GM21360 (cell line): ENCODE measurements around the gene CADM1.

Experiments used
- ATAC-seq: cut with Tn5 transposase; IDR thresholded peaks from one replicate; pipeline ENCODE4 v1.9.1; 2021; ENCODE audit warnings: mild to moderate bottlenecking, moderate library complexity; ENCODE audit not compliant: unreplicated experiment

CADM1 gene

DNA sequence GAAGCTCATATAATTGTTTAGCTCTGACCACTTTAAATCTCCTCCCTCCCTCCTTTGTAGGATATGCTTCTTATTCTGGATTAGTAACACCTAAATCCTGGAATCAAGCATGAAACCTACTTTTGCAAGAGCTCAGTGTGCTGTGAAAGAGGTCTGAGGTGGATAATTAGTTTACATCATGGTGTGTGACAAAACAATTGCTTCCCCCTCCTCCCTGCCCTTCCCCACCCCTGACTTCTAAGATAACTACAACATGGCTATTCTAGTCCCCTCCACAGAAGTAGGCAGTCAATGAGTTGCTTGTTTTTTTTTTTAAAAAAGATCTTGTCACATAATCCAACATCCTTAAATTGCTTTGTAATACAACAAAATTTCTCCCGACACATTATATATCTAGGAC, 314.0 kb downstream of the CADM1 start:
- ATAC-seq, result no peak

DNA sequence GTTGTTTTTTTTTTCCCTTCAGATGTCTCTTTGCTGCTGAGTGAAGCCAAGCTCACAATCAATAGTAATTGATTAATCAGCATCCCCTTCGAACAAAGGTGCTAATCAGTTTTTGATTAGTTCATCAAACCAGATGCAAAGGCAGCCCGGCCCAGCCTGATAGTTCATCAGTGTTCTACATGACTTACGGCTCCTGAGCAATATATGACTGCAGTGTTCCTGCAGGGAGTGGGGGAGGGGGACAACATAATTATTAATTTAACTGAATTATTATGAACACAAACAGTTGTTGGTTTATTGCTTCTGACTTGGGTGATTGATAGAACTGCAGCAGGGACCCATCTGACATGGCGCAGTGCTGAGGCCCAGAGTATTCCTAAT, 315.3 kb downstream of the CADM1 start:
- no peak for ATAC-seq

DNA sequence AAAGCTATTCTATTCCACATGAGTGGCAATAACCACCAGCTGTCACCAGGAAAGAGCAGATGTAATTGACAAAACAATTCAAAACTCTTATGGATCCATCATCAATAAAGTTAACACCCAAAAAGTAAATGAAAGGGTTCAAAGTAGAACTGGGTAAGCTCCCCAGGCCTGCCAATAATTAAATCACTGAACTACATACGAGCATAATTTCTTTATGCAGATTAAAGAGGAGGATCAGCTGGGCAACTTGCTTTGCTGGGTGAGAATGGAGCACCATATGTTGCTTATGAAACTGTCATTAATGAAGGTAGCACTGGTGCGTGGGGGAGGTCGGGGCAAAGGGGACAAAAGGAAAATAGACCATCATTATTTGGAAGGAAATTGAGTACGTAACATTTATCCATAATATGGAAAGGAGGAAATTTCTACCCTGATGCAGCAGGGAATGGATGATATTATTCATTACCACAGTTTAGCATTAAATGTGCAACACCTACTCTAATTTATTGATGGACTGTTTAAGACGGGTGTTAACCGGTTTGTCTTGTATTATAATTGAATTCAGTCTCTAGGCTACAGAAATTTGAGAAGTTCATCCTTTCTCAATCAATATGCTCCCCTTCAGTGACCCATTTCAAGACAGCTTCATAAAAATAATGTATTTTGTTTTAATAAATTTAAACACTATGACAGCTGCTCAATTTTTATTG, 315.9 kb downstream of the CADM1 start:
- ATAC-seq, result no peak

DNA sequence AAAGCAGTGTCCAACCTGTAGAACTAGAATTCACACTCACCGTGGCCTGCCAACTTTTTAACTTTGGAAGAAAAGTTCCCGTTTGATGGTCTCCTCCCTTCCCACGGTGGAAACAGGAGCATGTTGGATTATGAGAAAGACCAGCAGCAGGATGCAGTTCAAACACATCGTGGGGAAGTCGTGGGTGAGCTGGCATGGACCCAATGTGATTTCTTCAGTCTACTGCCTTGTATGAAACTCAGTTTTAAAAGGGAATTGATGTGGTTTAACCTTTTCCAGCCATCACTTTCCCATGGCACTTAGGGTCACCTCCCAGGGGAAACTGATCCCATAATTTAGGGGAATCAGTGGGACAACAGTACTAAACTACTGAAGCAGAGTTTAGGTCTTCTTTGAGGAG, 318.3 kb downstream of the CADM1 start:
- ATAC-seq, result no peak

DNA sequence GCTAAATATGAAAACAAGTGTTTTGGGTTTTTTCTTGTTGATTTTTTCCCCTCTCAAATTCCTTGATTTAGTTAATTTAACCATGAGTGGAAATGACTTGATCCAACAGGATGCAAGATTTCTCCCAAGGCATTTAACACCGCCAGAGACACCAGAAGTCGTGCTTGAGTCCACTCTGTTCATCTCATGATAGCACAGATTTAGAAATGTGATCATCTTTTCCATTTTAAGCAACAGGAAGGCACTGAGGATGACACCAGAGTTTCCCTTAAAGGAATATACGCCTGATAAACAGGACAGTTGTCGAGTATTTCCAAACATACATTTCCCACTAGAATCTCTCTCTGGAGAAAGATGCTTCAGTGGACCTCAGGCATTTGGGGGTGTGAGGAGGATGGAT, 318.7 kb downstream of the CADM1 start:
- no peak for ATAC-seq

DNA sequence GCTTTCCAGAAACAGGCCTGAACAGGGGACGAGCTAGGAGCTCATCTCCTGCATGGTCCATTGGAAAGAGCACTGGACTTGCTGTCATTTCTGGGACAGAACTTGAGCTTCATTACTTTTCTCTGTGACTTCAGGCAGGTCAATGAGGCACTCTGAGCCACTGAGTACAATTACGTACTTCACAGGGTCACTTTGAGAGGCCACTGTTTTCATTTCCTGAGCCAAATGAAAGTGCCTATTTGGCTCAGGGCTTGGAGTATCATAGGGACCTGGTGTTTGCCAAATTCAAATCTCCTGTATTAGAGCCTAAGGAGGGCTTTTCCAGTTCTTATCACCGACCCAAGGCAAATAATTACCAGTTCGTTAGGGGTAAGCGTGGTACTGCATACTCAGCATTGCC, 319.3 kb downstream of the CADM1 start:
- ATAC-seq, result no peak

DNA sequence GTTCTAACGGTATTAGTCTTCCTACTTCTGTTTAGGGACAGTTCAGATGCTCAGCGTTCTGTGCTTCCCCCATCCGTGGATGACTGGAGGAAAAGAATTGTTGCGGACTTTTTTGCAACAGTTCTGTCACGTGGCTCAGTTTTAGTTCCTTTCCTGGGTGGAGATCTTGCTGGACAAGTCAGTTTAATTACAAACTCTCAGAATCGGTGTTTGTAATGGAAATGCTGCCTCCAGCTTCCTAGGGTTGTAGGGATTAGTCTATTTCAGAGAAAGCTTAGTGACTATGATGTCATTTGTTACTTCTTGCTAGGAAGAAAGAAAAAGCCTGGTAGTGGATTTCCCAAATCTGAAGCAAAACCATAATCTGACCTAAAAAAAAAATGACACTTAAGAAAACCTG, 320.4 kb downstream of the CADM1 start:
- ATAC-seq, result no peak

DNA sequence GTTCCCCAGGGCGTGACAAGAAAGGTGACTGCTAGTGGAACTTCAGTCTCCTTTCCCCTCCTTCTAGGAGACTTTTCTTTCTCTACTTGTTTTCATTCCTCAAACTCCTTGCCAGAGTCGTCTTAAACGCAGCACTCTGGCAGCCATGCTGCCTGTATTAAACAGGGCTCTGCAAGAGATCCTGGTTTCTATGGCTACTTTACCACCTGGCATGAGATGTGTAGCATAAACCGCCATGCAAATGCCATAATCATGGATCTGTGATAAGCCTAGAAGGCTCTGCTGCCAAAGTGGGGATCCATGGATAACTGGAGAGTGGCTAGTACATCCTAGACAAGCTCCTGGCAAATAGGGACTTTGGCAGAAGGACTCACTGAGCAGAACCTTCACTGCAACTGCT, 321.1 kb downstream of the CADM1 start:
- no peak for ATAC-seq

DNA sequence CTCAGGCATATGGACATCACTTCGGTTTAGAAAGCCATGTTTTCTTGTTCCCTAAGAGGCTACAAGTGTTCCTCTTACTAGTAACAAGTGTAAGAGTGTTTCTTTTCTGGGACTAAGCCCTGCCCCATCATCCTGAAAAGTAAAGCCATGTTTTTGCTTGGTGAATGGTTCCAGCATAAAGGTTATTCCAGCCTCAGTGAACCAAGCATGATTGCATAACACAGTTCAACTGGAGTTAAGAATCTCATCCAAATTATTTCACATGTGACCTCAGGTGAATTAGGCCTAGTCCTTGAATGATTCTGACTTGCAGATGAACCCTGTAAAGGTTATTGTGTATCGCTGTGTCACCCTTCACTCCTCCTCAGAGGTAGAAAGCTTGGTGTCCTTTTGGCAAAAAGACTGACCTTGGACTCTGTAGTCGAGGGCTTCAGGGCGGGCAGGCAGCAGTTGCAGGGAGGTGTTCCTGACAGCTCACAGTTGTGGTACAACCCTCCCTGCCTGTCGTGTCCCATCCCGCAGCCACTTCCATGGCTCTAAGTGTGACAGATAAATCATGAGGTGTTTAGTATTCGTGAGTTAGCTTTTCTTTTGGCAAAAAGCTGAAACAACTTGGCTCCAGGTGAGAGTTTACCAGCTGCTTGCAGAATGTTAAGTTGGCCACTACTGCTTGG, 321.8 kb downstream of the CADM1 start:
- no peak for ATAC-seq

DNA sequence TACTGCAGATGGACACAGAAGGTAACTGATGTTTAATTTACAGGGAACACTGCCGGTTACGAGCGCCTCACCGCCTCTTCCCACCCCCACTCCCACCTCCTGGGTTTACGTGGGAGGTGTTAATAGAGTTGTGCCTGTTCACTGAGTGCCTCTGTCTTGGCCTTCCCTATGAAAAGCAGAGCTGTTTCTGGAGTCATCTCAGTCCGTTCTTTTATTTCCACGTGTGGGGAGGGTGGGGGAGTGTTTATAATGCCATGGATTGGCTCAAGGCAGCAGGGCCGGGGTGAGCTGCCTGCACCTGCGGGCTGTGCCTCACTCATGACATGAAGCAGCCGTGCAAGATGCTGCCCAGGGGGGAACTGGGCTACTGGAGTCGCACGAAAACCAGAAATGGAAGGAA, 322.7 kb downstream of the CADM1 start:
- no peak for ATAC-seq

DNA sequence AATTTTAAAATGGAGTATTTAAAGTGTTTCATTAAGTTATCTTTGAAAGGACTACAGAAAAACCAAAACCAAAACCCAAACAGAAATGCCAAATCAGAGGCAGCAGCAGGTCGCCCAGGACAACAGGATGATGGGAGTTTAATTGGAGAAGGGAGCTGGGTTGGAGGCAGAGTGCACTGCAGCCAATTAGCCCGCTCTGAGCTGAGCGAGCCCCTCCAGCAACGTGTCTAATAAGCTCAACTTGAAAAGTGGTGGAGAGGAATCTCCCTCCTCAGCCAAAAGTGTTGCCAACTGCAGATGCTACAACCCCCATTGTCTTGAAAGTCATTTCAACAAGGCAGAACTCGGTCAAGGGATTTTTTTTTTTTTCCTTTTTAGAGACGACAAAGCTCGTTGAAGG, 323.9 kb downstream of the CADM1 start:
- ATAC-seq, result no peak

DNA sequence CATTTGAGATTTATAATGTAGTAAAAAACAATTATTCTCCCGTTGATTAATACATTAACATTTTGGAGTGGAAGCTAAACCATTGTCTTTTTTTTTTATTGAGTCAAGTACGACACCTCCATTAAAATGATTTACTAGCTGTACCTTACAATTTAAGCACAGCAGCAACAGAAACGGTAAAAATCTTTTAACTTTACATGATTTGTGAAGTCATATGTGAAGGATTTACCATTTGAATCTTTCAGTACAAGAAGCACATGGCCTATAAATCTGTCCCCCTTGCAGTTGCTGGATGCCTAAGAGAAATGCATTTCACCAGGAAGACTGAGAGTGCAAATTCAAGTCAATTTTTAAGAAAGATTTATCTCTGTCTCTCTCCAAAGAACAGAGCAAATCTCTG, 324.6 kb downstream of the CADM1 start:
- ATAC-seq, result no peak

DNA sequence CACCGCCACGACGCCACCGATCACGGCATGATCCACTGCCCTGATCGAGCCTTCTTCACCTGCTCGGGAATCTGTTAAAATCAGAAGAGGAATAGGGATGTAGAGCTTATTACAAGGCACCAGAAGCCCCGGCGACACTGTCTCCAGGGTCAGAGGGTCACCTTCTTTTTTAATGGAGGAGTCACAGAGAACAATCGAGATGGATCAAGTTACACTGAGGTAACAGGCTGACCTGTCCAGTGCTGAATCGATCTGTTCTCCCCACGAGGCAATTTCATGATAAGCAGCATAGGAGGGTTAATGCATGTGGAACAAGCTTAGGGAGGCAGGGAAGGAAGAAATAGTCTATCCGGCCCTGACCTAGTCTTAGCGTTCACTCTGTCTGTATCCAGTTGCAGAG, 325.5 kb downstream of the CADM1 start:
- ATAC-seq, result no peak

DNA sequence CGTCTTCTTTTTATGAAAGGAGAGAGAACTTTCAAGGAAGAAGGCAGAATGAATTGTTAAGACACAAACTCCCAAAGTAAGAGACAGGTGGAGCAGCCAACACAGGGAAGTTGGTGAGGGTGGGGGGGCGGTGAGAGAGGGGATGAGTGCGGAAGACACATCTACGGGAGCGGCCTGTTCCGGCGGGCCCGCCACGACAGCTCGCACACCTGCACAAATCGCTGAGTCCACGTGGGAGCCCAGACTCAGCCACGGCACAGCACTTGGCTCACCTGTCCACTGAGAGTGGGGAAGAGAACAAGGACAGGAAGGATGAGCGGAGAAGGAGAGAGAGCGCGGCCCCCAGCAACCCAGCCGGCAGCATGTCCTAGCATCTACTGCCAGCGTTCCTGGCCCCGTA, 331.1 kb downstream of the CADM1 start:
- ATAC-seq, result no peak

DNA sequence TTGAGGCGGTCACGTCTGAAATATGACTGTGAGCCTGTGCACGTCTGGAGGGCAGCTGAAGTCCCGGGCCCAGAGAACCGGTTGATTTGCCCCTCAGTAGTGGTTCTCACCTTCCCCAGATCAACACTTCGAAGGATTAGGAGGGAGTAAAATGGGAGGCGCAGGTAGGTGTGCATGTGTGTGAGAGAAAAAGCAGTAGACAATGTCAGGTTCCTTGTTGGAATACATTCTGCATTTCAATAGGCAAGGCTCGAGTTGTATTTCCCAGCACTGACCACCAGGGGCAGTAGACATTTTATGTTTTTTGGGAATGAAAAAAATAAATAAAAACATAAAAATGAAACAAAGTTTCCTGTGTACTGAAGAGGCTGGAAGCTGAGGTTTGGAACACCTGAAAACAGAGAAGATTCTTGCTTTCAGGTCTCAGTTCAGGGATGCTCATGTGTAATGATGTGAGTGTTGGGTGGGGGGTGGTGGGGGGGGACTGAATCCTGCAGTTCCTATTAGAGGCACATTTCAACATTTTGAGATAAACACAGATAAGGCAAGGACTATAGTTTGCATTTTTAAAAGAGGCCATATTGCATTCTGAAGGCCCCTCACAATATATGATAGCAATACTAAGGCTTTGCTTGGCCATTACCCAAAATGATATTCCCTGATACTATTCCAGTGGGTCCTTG, 333.9 kb downstream of the CADM1 start:
- ATAC-seq, result no peak

DNA sequence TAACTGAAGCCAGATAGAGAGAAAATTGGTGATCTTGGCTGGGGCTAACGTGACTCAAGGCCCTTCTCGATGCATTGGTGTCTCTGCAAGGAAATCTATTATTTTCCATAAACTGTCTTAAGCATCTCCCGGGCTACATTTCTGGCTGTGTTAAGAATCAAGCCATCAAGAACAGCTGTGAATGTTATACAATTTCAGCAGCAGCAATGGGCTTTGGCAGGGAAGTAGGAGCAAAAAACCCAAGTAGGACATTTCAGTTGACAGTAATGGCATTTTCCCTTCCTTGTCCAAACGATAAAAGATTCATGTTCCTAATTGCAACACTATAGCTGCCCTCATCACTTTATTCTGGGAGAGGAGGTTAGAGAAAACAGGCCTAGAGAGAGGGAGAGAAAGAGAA, 335.0 kb downstream of the CADM1 start:
- ATAC-seq, result no peak

DNA sequence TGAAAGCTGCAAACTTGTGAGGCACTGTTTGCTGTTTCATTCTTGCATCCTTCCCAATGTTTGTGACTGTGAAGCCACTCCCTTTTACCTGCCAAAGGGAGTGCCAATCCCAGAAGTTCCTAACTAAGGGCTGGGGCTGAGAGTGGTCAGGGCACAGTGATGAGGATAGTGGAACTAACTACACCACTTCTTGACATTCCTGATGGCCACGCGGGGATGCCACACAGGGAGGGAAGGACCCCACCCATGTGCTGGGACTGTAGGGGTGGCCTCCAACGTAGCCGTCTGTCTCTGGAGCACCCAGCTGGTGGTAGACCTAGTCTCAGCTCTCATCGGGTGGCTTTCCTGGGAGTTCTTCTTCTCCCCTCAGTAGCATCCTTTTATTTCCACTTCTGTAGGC, 335.5 kb downstream of the CADM1 start:
- no peak for ATAC-seq

DNA sequence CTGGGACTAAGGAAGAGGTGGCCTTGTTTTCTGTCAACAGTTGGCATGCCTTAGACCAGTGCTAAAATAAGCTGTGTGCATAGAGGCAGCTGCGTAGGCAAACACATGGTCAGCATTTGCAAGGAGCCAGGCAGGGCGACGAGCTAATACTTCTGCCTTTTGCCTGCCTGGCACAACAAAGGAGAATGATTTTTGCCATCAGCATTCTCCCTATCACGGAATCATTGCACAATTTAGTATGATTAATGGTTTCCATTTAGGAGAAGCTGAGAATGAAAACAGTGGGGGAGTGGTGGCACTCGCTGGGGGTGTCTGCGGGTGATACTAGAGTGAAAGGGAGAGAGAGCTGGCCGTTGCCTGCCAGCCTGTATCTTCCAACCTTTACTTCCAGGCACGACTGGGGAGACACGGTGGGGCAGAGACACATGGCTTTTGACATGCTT, 336.0 kb downstream of the CADM1 start:
- ATAC-seq, result no peak

DNA sequence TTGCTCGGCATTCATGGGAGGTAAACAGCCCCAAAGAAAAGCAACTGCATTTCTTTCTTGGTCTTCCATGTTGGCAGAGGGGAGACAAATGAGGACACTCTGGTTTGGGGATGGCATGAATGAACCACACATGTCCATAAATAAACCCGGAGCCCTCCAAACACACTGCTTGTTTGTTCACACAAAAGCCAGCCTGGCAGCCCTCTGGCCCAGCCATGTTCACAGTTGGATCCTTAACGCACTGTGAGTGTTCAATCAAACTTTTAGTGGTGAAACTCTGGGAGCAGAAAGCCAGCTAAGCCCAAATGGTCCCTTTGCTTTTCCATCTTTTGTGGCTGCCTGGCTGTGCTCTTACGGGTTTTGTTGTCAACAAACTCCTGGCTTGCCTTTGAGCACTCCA, 336.8 kb downstream of the CADM1 start:
- no peak for ATAC-seq

DNA sequence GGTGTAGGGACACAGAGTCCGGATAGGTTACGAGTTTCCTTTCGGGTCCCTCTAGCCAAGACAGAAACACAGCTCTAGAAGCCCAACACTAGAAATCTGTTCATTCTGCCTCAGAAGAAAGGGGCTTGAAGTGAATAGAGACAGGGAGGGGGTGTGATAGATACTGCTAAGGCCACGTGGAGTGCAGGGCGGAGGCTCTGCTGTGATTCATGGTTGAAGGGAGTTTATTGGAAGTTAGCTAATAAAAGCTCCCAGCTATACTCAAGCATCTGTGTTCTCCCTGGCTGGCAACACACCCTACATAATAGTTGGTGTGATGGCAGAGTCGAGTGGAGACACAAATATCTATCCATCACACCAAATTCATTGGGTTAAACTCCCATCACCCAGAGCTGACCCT, 337.4 kb downstream of the CADM1 start:
- no peak for ATAC-seq

DNA sequence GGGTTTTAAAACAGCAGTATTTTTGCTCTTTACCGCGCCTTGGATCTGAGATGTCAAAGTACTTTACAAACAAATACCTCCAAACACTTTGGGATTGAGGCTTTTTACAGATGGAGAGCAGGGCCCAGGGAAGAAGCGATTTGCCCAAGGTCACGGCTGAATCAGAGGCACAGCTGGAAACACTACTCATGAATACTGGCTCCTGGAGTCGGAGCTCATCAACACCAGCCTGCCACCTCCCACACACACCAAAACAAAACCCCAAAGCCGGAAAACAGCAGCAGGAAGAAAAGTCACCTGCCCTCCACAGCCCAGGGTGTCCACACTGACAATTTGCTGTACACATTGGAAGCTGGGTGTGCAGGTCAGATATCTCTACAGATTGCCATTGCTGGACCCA, 339.4 kb downstream of the CADM1 start:
- no peak for ATAC-seq

DNA sequence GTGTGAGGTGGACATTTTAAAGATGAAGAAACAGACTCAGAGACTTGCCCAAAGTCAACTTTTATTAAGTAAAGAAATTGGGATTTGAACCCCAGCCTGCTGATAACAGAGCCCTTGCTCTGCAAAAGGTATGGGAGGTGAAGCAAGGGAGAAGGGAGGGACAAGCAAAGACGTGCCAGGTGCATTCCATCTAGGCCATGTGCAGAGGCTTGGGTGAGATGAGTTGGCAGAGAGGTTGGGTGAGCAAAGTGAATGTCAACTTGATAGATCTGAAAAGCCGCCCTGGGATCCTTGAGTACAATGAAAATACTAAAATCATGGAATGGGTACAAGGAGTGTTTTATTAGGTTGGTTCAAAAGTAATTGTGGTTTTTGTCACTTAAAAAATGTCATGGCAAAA, 341.3 kb downstream of the CADM1 start:
- ATAC-seq, result no peak
